RWPE2 (cell line): ENCODE measurements around the gene GALR3.

Experiments used
- ATAC-seq: fragments of 200-7000 bp; cut with Tn5 transposase; 3 replicates; pipeline ENCODE4 v1.9.1; 2021; ENCODE audit warnings: low read depth
- DNase-seq: peaks from one replicate; pipeline ENCODE4 v3.0.0-alpha.2; 2020; ENCODE audit warnings: low spot score
- H3K27ac ChIP-seq: fragments of 450-650 bp; 2 replicates; pipeline ENCODE4 v1.5.1; 2017; ENCODE audit warnings: mild to moderate bottlenecking; ENCODE audit not compliant: poor library complexity, severe bottlenecking
- H3K27me3 ChIP-seq: fragments of 250-450 bp; sonication (Bioruptor Pico); 2 replicates; pipeline ENCODE4 v1.5.1; 2021; ENCODE audit warnings: mild to moderate bottlenecking, moderate library complexity; ENCODE audit not compliant: insufficient read depth, poor library complexity, severe bottlenecking
- H3K36me3 ChIP-seq: fragments of 250-450 bp; sonication (Bioruptor Pico); 2 replicates; pipeline ENCODE4 v1.5.1; 2020; ENCODE audit warnings: low read depth, mild to moderate bottlenecking, moderate library complexity
- H3K4me1 ChIP-seq: fragments of 250-450 bp; sonication (Bioruptor Pico); 2 replicates; pipeline ENCODE4 v1.5.1; 2021; ENCODE audit warnings: mild to moderate bottlenecking, moderate library complexity; ENCODE audit not compliant: insufficient read depth, poor library complexity, severe bottlenecking
- H3K4me3 ChIP-seq: fragments of 250-450 bp; sonication (Bioruptor Pico); 2 replicates; pipeline ENCODE4 v1.5.1; 2021; ENCODE audit warnings: mild to moderate bottlenecking, moderate library complexity; ENCODE audit not compliant: severe bottlenecking
- H3K9me3 ChIP-seq: fragments of 250-450 bp; sonication (Bioruptor Pico); 2 replicates; pipeline ENCODE4 v1.5.1; 2021; ENCODE audit warnings: mild to moderate bottlenecking, moderate library complexity; ENCODE audit not compliant: severe bottlenecking
- CTCF ChIP-seq: fragments of 450-650 bp; IDR thresholded peaks from one replicate; pipeline ENCODE4 v1.5.1; 2017; ENCODE audit warnings: mild to moderate bottlenecking, moderate library complexity; ENCODE audit not compliant: poor library complexity, severe bottlenecking

The GALR3 gene

GRCh38 chr22:37831472-37831871, 8.3 kb downstream of the GALR3 start:
- ATAC-seq (no peak), DNase-seq (no peak)
- Histone ChIP-seq H3K36me3 (peaks cover 41% of the 10 kb centered on the region), H3K4me3 (no peak overlapping the region), H3K9me3 (no peaks in the 10 kb centered on the region), H3K27ac (no peak overlapping the region), H3K4me1 (no peaks in the 10 kb centered on the region), H3K27me3 (no peaks in the 10 kb centered on the region)
- TF ChIP-seq CTCF: no peak

DNA sequence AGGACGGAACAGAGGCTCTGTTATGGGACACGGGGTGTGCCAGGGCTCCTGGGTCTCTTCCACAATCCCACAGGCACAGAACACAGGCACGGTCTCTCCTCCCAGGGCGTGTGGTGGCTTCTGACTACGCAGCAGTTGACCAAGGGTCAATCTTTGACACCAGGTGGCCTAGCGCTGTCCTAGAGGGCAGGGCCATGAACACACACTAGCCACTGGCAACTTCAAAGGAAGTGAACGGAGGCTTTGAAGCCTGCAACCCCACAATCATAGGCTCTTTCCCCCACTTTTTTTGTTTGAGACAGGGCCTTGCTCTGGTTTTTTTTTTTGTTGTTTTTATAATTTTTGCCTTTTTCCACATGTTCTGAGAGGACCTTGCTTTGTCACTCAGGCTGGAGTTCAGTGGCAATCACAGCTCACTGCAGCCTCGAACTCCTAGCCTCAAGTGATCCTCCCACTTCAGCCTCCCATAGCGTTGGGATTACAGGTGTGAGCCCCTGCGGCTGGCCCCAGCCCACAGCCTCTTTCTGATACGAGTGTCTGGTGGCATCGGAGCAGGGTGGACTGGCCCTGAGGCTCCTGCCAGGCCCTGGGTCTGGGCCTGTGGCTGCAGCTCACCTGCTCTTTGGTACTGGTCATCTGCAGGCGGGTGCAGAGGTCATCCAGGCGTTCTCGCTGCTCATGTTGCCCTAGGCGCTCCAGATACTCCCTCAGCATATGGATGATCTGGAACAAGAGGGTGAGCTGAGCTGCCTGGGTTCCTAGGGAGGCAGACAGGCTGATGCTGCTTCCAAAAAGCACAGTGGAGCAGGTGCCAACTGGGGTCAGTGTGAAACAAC, 9.1 kb downstream of the GALR3 start:
- ATAC-seq (no peak), DNase-seq (no peak)
- Histone ChIP-seq H3K36me3 (peaks cover 43% of the 10 kb centered on the region), H3K4me3 (no peak overlapping the region), H3K9me3 (no peaks in the 10 kb centered on the region), H3K4me1 (no peaks in the 10 kb centered on the region), H3K27me3 (no peaks in the 10 kb centered on the region), H3K27ac (no peak overlapping the region)
- no peak for TF ChIP-seq CTCF

- H3K27ac ChIP-seq: no peak overlapping the region
- TF ChIP-seq CTCF: no peak
- no peak overlapping the region for H3K4me3 ChIP-seq
Measured at GRCh38 chr22:37842015-37842793, 19.0 kb downstream of the GALR3 start.

GRCh38 chr22:37843741-37844089, 20.5 kb downstream of the GALR3 start:
- ATAC-seq: peak; percentile 24
- Histone ChIP-seq H3K36me3 (peaks cover 9% of the 10 kb centered on the region), H3K27ac (peak overlapping the region; percentile 78), H3K9me3 (no peaks in the 10 kb centered on the region), H3K4me3 (peak overlapping the region; percentile 84), H3K4me1 (peaks cover 6% of the 10 kb centered on the region), H3K27me3 (no peaks in the 10 kb centered on the region)
- TF ChIP-seq CTCF: no peak
- no peak for DNase-seq

More at GRCh38 chr22:37842015-37842793, 19.0 kb downstream of the GALR3 start:
- DNase-seq: no peak
- ATAC-seq: no peak
- H3K4me1 ChIP-seq: peaks cover 6% of the 10 kb centered on the region
- H3K9me3 ChIP-seq: no peaks in the 10 kb centered on the region
- H3K36me3 ChIP-seq: peaks cover 23% of the 10 kb centered on the region
- H3K27me3 ChIP-seq: no peaks in the 10 kb centered on the region
